ENCODE data around the gene SYT2. TPM values are rescaled to one million over a fixed set of nuclear protein-coding genes. Genes with fewer than 3 reads are reported as not detected.

Gene SYT2
- total and polyA plus RNA-seq, 9 of the 15 experiments (the other 6 are each of a cell fraction or from before 2014, with no cell fraction given) = not detected

DNA sequence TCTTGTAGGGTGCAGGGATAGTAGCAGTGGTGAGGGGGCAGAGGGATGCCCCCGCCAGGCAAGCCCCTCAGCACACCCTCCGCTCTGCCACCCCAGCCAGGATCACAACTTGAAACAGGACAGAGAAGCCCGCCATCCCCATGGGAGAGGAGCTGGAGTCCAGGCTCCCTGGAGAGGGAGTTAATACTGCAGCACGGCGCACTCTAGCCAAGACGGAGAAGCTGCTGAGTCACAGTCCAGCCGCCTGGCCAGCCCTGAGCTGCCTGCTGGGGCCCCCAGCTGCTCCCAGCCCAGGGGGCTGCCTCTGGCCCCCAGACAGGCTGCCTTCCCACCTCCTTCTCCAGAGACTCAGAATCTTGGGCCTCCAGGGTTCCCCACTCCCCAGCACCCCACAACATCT is 87.2 kb downstream of the SYT2 start (continued):
- TF ChIP-seq ZNF407 (IDR thresholded peaks at IDR 0.05; ENCODE audit: low read depth) (no peak), ARID1B (IDR thresholded peaks at IDR 0.05) (peak; percentile 31; the same call in 1 of the 2 replicates), DACH1 (IDR thresholded peaks at IDR 0.05; ENCODE audit: partially characterized antibody) (no peak), HIVEP1 (CRISPR knock-in tag; IDR thresholded peaks at IDR 0.05) (no peak), MAFF (IDR thresholded peaks at IDR 0.05; ENCODE audit: low read length) (peak; percentile 27; the same call in 1 of the 2 replicates), NRF1 (conservative IDR thresholded peaks at IDR 0.05 in 1 of 2, IDR thresholded peaks at IDR 0.05 in 1 of 2) (no peak), SRSF3 (IDR thresholded peaks at IDR 0.05; ENCODE audit: insufficient read depth, low read length) (no peak), BCL6 (CRISPR knock-in tag; IDR thresholded peaks at IDR 0.05) (no peak), ATF1 (CRISPR knock-in tag; IDR thresholded peaks at IDR 0.05) (no peak), ATF1 (tag; IDR thresholded peaks at IDR 0.05) (no peak), ZNF41 (CRISPR knock-in tag; conservative IDR thresholded peaks at IDR 0.05) (no peak), TGIF2 (CRISPR knock-in tag; IDR thresholded peaks at IDR 0.05) (no peak), KAT8 (IDR thresholded peaks at IDR 0.05; ENCODE audit: low read depth) (no peak), OTX1 (CRISPR knock-in tag; IDR thresholded peaks at IDR 0.05) (no peak), ZNF23 (CRISPR knock-in tag; IDR thresholded peaks at IDR 0.05) (no peak), BRF1 (IDR thresholded peaks at IDR 0.05; ENCODE audit: borderline replicate concordance, extremely low read depth, insufficient read length) (no peak), MEF2A (IDR thresholded peaks at IDR 0.05; ENCODE audit: control insufficient read depth, low read depth, low read length) (no peak), KLF13 (tag; IDR thresholded peaks at IDR 0.05; ENCODE audit: borderline replicate concordance, low read depth) (no peak), RBM22 (IDR thresholded peaks at IDR 0.05; ENCODE audit: low read depth, low read length, poor library complexity, severe bottlenecking) (no peak), NR2F6 (CRISPR knock-in tag; IDR thresholded peaks at IDR 0.05) (no peak), CBX5 (IDR thresholded peaks at IDR 0.05; ENCODE audit: borderline replicate concordance, low read depth) (no peak), TRIM24 (IDR thresholded peaks at IDR 0.05) (no peak)
- TF ChIP-seq, protein P1, sequence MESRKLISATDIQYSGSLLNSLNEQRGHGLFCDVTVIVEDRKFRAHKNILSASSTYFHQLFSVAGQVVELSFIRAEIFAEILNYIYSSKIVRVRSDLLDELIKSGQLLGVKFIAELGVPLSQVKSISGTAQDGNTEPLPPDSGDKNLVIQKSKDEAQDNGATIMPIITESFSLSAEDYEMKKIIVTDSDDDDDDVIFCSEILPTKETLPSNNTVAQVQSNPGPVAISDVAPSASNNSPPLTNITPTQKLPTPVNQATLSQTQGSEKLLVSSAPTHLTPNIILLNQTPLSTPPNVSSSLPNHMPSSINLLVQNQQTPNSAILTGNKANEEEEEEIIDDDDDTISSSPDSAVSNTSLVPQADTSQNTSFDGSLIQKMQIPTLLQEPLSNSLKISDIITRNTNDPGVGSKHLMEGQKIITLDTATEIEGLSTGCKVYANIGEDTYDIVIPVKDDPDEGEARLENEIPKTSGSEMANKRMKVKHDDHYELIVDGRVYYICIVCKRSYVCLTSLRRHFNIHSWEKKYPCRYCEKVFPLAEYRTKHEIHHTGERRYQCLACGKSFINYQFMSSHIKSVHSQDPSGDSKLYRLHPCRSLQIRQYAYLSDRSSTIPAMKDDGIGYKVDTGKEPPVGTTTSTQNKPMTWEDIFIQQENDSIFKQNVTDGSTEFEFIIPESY (CRISPR knock-in tag; IDR thresholded peaks at IDR 0.05) = no peak
